Panc1 (cell line): ENCODE measurements around the gene TSSK6.

Source experiments
- CTCF ChIP-seq: fragments of 450-650 bp; IDR thresholded peaks from 2 replicates; pipeline ENCODE4 v1.5.1; 2017; ENCODE audit warnings: mild to moderate bottlenecking
- POLR2AphosphoS5 ChIP-seq: IDR thresholded peaks from 2 replicates; pipeline ENCODE4 v1.6.1; 2012; ENCODE audit warnings: mild to moderate bottlenecking, low read depth, low read length, moderate library complexity
- REST ChIP-seq, 2 experiments: IDR thresholded peaks; 2 replicates each; pipeline ENCODE4 v1.6.1; 2011 to 2012; ENCODE audit warnings: low read depth in 2 of 2, control low read depth in 1 of 2, low read length in 1 of 2, mild to moderate bottlenecking in 1 of 2, moderate library complexity in 1 of 2; ENCODE audit not compliant: insufficient read depth in 1 of 2
- SIN3A ChIP-seq: IDR thresholded peaks from 2 replicates; pipeline ENCODE4 v1.6.1; 2012; ENCODE audit warnings: low read depth, mild to moderate bottlenecking, low read length, moderate library complexity, borderline replicate concordance; ENCODE audit not compliant: insufficient read depth
- TCF7L2 ChIP-seq: IDR thresholded peaks from 2 replicates; pipeline ENCODE4 v1.6.1; 2011; ENCODE audit warnings: mild to moderate bottlenecking, low read depth, low read length, inconsistent platforms

- TF ChIP-seq TCF7L2 = no peak
- TF ChIP-seq CTCF = no peak
- no peak for TF ChIP-seq SIN3A
- TF ChIP-seq REST (IDR thresholded peaks at IDR 0.05; ENCODE audit: insufficient read depth in 1 of 2, low read depth in 2 of 2, low read length in 1 of 2) = no peak
- TF ChIP-seq POLR2AphosphoS5 = no peak
Observed at GRCh38 chr19:19464339-19465098, 50.8 kb downstream of the TSSK6 start.
